ENCODE data around the gene CLEC9A. TPM values are rescaled to one million over a fixed set of nuclear protein-coding genes. Genes with fewer than 3 reads are reported as not detected.

CLEC9A gene
- total RNA-seq, 1 experiment from 2014 or later, result not detected

DNA sequence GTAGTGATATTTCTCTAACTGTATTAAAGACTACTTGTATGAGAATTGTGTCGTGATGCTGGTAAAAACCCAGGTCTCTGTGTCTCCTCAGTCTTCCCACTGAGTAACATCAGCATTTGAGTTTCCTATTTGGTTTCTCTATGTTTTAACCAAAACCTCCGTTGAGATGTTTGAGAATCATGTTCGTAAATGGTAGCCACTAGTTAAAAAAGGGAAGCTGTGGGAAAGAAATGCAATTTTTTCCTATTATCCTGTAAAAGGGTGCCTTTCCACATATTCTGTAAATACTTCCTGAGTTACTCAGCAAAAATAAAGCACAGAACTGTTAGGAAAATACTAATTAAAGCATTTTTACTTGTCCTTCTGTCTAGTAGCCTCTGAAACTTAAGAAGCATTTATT, 38.6 kb upstream of the CLEC9A start:
- TF ChIP-seq ZNF274 (IDR thresholded peaks at IDR 0.05; ENCODE audit: low read depth, low read length) (no peak), EZH2phosphoT487 (IDR thresholded peaks at IDR 0.05; ENCODE audit: borderline replicate concordance) (no peak), TCF7L2 (IDR thresholded peaks at IDR 0.05; ENCODE audit: borderline replicate concordance, extremely low read depth, insufficient read depth, insufficient read length) (no peak), ZFX (IDR thresholded peaks at IDR 0.05) (no peak), POLR2AphosphoS5 (IDR thresholded peaks at IDR 0.05; ENCODE audit: low read depth, low read length) (no peak), SRF (IDR thresholded peaks at IDR 0.05; ENCODE audit: low read depth) (no peak), RAD21 (IDR thresholded peaks at IDR 0.05; ENCODE audit: low read depth) (no peak), EZH2 (IDR thresholded peaks at IDR 0.05) (no peak), YY1 (IDR thresholded peaks at IDR 0.05; ENCODE audit: extremely low read depth, insufficient replicate concordance, low read depth, low read length) (no peak)
- TF ChIP-seq, protein P1, sequence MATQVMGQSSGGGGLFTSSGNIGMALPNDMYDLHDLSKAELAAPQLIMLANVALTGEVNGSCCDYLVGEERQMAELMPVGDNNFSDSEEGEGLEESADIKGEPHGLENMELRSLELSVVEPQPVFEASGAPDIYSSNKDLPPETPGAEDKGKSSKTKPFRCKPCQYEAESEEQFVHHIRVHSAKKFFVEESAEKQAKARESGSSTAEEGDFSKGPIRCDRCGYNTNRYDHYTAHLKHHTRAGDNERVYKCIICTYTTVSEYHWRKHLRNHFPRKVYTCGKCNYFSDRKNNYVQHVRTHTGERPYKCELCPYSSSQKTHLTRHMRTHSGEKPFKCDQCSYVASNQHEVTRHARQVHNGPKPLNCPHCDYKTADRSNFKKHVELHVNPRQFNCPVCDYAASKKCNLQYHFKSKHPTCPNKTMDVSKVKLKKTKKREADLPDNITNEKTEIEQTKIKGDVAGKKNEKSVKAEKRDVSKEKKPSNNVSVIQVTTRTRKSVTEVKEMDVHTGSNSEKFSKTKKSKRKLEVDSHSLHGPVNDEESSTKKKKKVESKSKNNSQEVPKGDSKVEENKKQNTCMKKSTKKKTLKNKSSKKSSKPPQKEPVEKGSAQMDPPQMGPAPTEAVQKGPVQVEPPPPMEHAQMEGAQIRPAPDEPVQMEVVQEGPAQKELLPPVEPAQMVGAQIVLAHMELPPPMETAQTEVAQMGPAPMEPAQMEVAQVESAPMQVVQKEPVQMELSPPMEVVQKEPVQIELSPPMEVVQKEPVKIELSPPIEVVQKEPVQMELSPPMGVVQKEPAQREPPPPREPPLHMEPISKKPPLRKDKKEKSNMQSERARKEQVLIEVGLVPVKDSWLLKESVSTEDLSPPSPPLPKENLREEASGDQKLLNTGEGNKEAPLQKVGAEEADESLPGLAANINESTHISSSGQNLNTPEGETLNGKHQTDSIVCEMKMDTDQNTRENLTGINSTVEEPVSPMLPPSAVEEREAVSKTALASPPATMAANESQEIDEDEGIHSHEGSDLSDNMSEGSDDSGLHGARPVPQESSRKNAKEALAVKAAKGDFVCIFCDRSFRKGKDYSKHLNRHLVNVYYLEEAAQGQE (IDR thresholded peaks at IDR 0.05; ENCODE audit: low read depth), result no peak
- TF ChIP-seq, protein P2, sequence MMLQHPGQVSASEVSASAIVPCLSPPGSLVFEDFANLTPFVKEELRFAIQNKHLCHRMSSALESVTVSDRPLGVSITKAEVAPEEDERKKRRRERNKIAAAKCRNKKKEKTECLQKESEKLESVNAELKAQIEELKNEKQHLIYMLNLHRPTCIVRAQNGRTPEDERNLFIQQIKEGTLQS (IDR thresholded peaks at IDR 0.05), result no peak
- TF ChIP-seq, protein P3, sequence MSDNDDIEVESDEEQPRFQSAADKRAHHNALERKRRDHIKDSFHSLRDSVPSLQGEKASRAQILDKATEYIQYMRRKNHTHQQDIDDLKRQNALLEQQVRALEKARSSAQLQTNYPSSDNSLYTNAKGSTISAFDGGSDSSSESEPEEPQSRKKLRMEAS (IDR thresholded peaks at IDR 0.05), result no peak
- Histone ChIP-seq H3K27me3 (ENCODE audit: insufficient read depth, low read length) (peaks cover 60% of the 10 kb centered on the region), H4K20me1 (ENCODE audit: insufficient read depth) (no peaks in the 10 kb centered on the region), H3K4me1 (ENCODE audit: control insufficient read depth in 1 of 2, insufficient read depth in 2 of 2, low read length in 2 of 2) (no peaks in the 10 kb centered on the region), H3K9me3 (ENCODE audit: control insufficient read depth in 1 of 2, insufficient read depth in 1 of 2, low read depth in 1 of 2, low read length in 2 of 2) (no peaks in the 10 kb centered on the region), H3K9me2 (ENCODE audit: insufficient read depth) (no peaks in the 10 kb centered on the region), H3K4me2 (ENCODE audit: low read length) (no peak overlapping the region), H3K9ac (ENCODE audit: low read length) (no peak overlapping the region), H3K36me3 (ENCODE audit: control insufficient read depth in 1 of 2, insufficient read depth in 2 of 2, low read length in 2 of 2) (no peaks in the 10 kb centered on the region), H3K79me2 (ENCODE audit: insufficient read depth, low read length) (no peaks in the 10 kb centered on the region), H2AFZ (ENCODE audit: low read depth, low read length, poor library complexity, severe bottlenecking) (no peak overlapping the region), H3K4me3 (replicated peaks in 1 of 2; ENCODE audit: low read depth in 1 of 2, low read length in 2 of 2) (no peak overlapping the region), H3K27ac (ENCODE audit: low read depth, low read length) (no peak overlapping the region)
- POLR2A ChIA-PET, result no interaction called here
- RAD21 ChIA-PET (ENCODE audit: low non-redundant PET in 1 of 2, low total read pairs in 2 of 2, uncharacterized antibody in 2 of 2, unreplicated experiment in 2 of 2), result no interaction called here
- CTCF ChIA-PET, result no interaction called here
- intact Hi-C loops (cut with micrococcal nuclease), result no loop called here
- no TSS peak for BruUV-seq (replicated peaks)
- ATAC-seq (no peak), DNase-seq (ENCODE audit: low read depth, low spot score) (no peak)
